B cell (primary cell): Measurements from ENCODE around the gene MUL1. TPM values are rescaled to one million over a fixed set of nuclear protein-coding genes. Genes with fewer than 3 reads are reported as not detected.

Experiments
- ATAC-seq: fragments of 200-7000 bp; cut with Tn5 transposase; one replicate; pipeline ENCODE4 v1.10.0; 2021; ENCODE audit warnings: low read depth, mild to moderate bottlenecking, moderate number of reproducible peaks, moderate library complexity
- CTCF ChIA-PET: fragments of 350-600 bp; sonication (Branson Sonifier 250); formaldehyde crosslinking; loops from one replicate; lab custom pipeline; 2021; ENCODE audit warnings: antibody characterized with exemption, inconsistent platforms; lab: Charles Lee
- POLR2A ChIA-PET: fragments of 350-600 bp; sonication (Branson Sonifier 250); formaldehyde crosslinking; loops from one replicate; lab custom pipeline; 2021; ENCODE audit warnings: antibody characterized with exemption; lab: Charles Lee
- DNase-seq: peaks from one replicate; pipeline ENCODE4 v3.0.0; 2013
- H2AFZ ChIP-seq: 2 replicates; pipeline ENCODE4 v1.6.1; 2012; ENCODE audit warnings: mild to moderate bottlenecking, low read depth, low read length; ENCODE audit not compliant: insufficient read depth, poor library complexity, severe bottlenecking
- H3K27ac ChIP-seq, 2 donors: 1 replicate in 1 of 2; 2 replicates in 1 of 2; pipeline ENCODE4 v1.5.1; 2012 to 2013; ENCODE audit warnings: low read length in 2 of 2, mild to moderate bottlenecking in 2 of 2, moderate library complexity in 1 of 2
- H3K27me3 ChIP-seq, 4 experiments: fragments of 200-600 bp in 1 of 4; sonication (generic) in 1 of 4; replicated peaks in 1 of 4; 1 replicate in 2 of 4; 2 replicates in 2 of 4; pipeline versions ENCODE4 v1.6.1 to v1.7.0; 2013 to 2016; ENCODE audit warnings: low read length in 3 of 4, mild to moderate bottlenecking in 2 of 4, mixed read lengths in 1 of 4, moderate library complexity in 1 of 4; ENCODE audit not compliant: insufficient read depth in 4 of 4, control insufficient read depth in 3 of 4; ENCODE audit errors: control extremely low read depth in 1 of 4
- H3K36me3 ChIP-seq, 2 experiments: replicated peaks in 1 of 2; 1 replicate in 1 of 2; 2 replicates in 1 of 2; pipeline versions ENCODE4 v1.6.1 to v1.7.1; 2013; ENCODE audit warnings: low read length in 1 of 2; ENCODE audit not compliant: insufficient read depth in 2 of 2, control insufficient read depth in 1 of 2; ENCODE audit errors: control extremely low read depth in 1 of 2, extremely low read depth in 1 of 2
- H3K4me1 ChIP-seq, 2 donors: fragments of 200-600 bp in 1 of 2; sonication (generic) in 1 of 2; 1 replicate in 1 of 2; 2 replicates in 1 of 2; pipeline versions ENCODE4 v1.5.1 to v1.6.1; 2013 to 2017; ENCODE audit warnings: low read length in 2 of 2; ENCODE audit not compliant: control insufficient read depth in 2 of 2, insufficient read depth in 2 of 2
- H3K4me2 ChIP-seq: replicated peaks from 2 replicates; pipeline ENCODE3; 2012; ENCODE audit warnings: mild to moderate bottlenecking, low read depth, low read length; ENCODE audit not compliant: poor library complexity, severe bottlenecking
- H3K4me3 ChIP-seq, 5 experiments: fragments of 200-600 bp in 1 of 5; sonication (generic) in 1 of 5; 1 replicate in 3 of 5; 2 replicates in 2 of 5; pipeline versions ENCODE4 v1.5.1 to v1.7.0; 2011 to 2016; ENCODE audit warnings: low read length in 4 of 5, mild to moderate bottlenecking in 4 of 5, low read depth in 2 of 5, control low read depth in 1 of 5, moderate library complexity in 1 of 5; ENCODE audit not compliant: insufficient read depth in 1 of 5; ENCODE audit errors: control extremely low read depth in 1 of 5, extremely low read depth in 1 of 5
- H3K79me2 ChIP-seq: fragments of 200-600 bp; sonication (generic); one replicate; pipeline ENCODE4 v1.6.0; 2016; ENCODE audit warnings: low read length; ENCODE audit not compliant: control insufficient read depth, insufficient read depth
- H3K9ac ChIP-seq: fragments of 200-600 bp; sonication (generic); 2 replicates; pipeline ENCODE4 v1.6.1; 2017; ENCODE audit warnings: mild to moderate bottlenecking, low read length, moderate library complexity
- H3K9me3 ChIP-seq, 3 donors: one replicate each; pipeline versions ENCODE4 v1.6.1 to v1.7.1; 2013; ENCODE audit warnings: low read length in 2 of 3; ENCODE audit not compliant: control insufficient read depth in 2 of 3, insufficient read depth in 1 of 3; ENCODE audit errors: control extremely low read depth in 1 of 3
- H4K20me1 ChIP-seq: 2 replicates; pipeline ENCODE4 v1.6.0; 2012; ENCODE audit warnings: mild to moderate bottlenecking, low read length; ENCODE audit not compliant: insufficient read depth, control insufficient read depth, poor library complexity, severe bottlenecking
- H3K27ac Mint-ChIP-seq: one replicate; pipeline ENCODE4 v1.8.0; 2021; ENCODE audit warnings: mixed read lengths
- H3K27me3 Mint-ChIP-seq: one replicate; pipeline ENCODE4 v1.8.0; 2021; ENCODE audit warnings: mixed read lengths
- H3K4me1 Mint-ChIP-seq: one replicate; pipeline ENCODE4 v1.8.0; 2021; ENCODE audit warnings: mixed read lengths
- H3K4me3 Mint-ChIP-seq: one replicate; pipeline ENCODE4 v1.8.0; 2021; ENCODE audit warnings: mixed read lengths
- H3K9me3 Mint-ChIP-seq: one replicate; pipeline ENCODE4 v1.8.0; 2022; ENCODE audit warnings: mixed read lengths; ENCODE audit not compliant: insufficient read depth
- CTCF ChIP-seq: fragments of 200-600 bp; IDR thresholded peaks from one replicate; pipeline ENCODE4 v1.8.0; 2022; ENCODE audit warnings: antibody characterized with exemption, mild to moderate bottlenecking
- EZH2 ChIP-seq: IDR thresholded peaks from 2 replicates; pipeline ENCODE4 v1.6.1; 2012; ENCODE audit warnings: borderline replicate concordance, low read depth, mild to moderate bottlenecking, moderate library complexity, low read length; ENCODE audit not compliant: insufficient read depth, poor library complexity, severe bottlenecking
- WGBS: methylation state at CpG from one replicate; pipeline ENCODE4 v1.1.5; 2013; ENCODE audit warnings: missing lambda C conversion rate; ENCODE audit not compliant: insufficient coverage; 5-methylcytosine and 5-hydroxymethylcytosine counted together
- intact Hi-C: fragments of 100-400 bp; cut with micrococcal nuclease; formaldehyde crosslinking; loops from one replicate; pipeline ENCODE4 v1.10.0; 2022
- polyA plus RNA-seq: library from polyadenylated mRNA; depleted of rRNA; stranded (reverse); fragments of >200 nt; gene quantifications from 2 replicates; pipeline ENCODE4 v1.2.3, GENCODE V29; 2012
- total RNA-seq, 2 donors: library from RNA; stranded (reverse); fragments of 120-200 nt in 1 of 2; gene quantifications; 1 replicate in 1 of 2; 2 replicates in 1 of 2; pipeline versions ENCODE4 v1.2.3 to v1.2.4, GENCODE V29; 2013 to 2022

Gene MUL1
- total and polyA plus RNA-seq, 2 donors (not counting 1 experiment from before 2014, with no cell fraction given) = 11.4 to 23.9 TPM

- ChIA-PET POLR2A (no interaction called here), CTCF (interaction anchor here (0.7 kb wide), 1 partner anchor 326 kb away, joined by 5 read pairs; no protein-coding TSS in a partner anchor)
- Histone ChIP-seq H3K4me2 (no peak overlapping the region), H3K36me3 (no peaks in the 10 kb centered on the region), H3K4me1 (no peaks in the 10 kb centered on the region), H3K9ac (no peak overlapping the region), H4K20me1 (no peaks in the 10 kb centered on the region), H3K27me3 (peaks cover 0 to 13% (median 3%) of the 10 kb centered on the region in 4 experiments), H3K4me3 (no peak overlapping the region), H3K79me2 (no peaks in the 10 kb centered on the region), H2AFZ (no peak overlapping the region), H3K27ac (no peak overlapping the region), H3K9me3 (no peaks in the 10 kb centered on the region)
- no peaks in the 10 kb centered on the region for H3K9me3 Mint-ChIP-seq
- DNase-seq = no peak
- H3K27ac Mint-ChIP-seq = no peak overlapping the region
- H3K27me3 Mint-ChIP-seq = peaks cover 46% of the 10 kb centered on the region
- no peaks in the 10 kb centered on the region for H3K4me1 Mint-ChIP-seq
- no peak overlapping the region for H3K4me3 Mint-ChIP-seq
- WGBS = 50% methylated on average over 1 of the region's 2 CpGs
- intact Hi-C loops = no loop called here
- no peak for TF ChIP-seq CTCF
- ATAC-seq = no peak
Observed at GRCh38 chr1:20538227-20538626, 30.3 kb upstream of the MUL1 start.

- CTCF ChIA-PET = interaction anchor here (1.2 kb wide), 1 partner anchor 12 kb away, joined by 3 read pairs; no protein-coding TSS in a partner anchor
- intact Hi-C loops = no loop called here
- 87% methylated on average over 11 of the region's 12 CpGs for WGBS
- DNase-seq (no peak), ATAC-seq (no peak)
- Mint-ChIP-seq H3K9me3 (no peaks in the 10 kb centered on the region), H3K4me1 (no peaks in the 10 kb centered on the region), H3K27me3 (peaks cover 58% of the 10 kb centered on the region), H3K27ac (no peak overlapping the region), H3K4me3 (no peak overlapping the region)
- H2AFZ ChIP-seq = no peak overlapping the region
- peaks cover 0 to 17% (median 7%) of the 10 kb centered on the region in 4 experiments for H3K27me3 ChIP-seq
- H4K20me1 ChIP-seq = no peaks in the 10 kb centered on the region
- H3K36me3 ChIP-seq = no peaks in the 10 kb centered on the region
- no peak overlapping the region for H3K9ac ChIP-seq
- POLR2A ChIA-PET = no interaction called here
- H3K4me2 ChIP-seq = no peak overlapping the region
- TF ChIP-seq EZH2 = no peak
- TF ChIP-seq CTCF = no peak
- H3K79me2 ChIP-seq = no peaks in the 10 kb centered on the region
- H3K4me1 ChIP-seq = no peaks in the 10 kb centered on the region
- no peaks in the 10 kb centered on the region for H3K9me3 ChIP-seq
- H3K27ac ChIP-seq = no peak overlapping the region
- no peak overlapping the region for H3K4me3 ChIP-seq
Observed at GRCh38 chr1:20534659-20535417, 26.9 kb upstream of the MUL1 start.
